Gastroesophageal sphincter (tissue), 4 donors: ENCODE results near the gene FABP7. TPM values are rescaled to one million over a fixed set of nuclear protein-coding genes. Genes with fewer than 3 reads are reported as not detected.
"Not testable (repeated sequence)": the region's sequence is repeated elsewhere in the genome, so short reads cannot be mapped to it uniquely, and the experiment has no call there.

Experiments
- ATAC-seq: fragments of 150-250 bp; one replicate; pipeline ENCODE4 v1.9.1; 2016; ENCODE audit warnings: mild to moderate bottlenecking, moderate library complexity
- H3K27ac ChIP-seq, 4 donors: fragments of 200-600 bp; sonication (generic) in 3 of 4; 1 replicate in 3 of 4; 2 replicates in 1 of 4; pipeline ENCODE4 v1.5.1; 2016 to 2019
- H3K27me3 ChIP-seq: fragments of 200-600 bp; sonication (generic); one replicate; pipeline ENCODE4 v1.5.1; 2019
- H3K36me3 ChIP-seq, 2 donors: fragments of 200-600 bp; sonication (generic); one replicate each; pipeline ENCODE4 v1.5.1; 2019; ENCODE audit warnings: control low read depth in 1 of 2
- H3K4me1 ChIP-seq, 3 donors: fragments of 200-600 bp; sonication (generic); 1 replicate in 2 of 3; 2 replicates in 1 of 3; pipeline ENCODE4 v1.5.1; 2016 to 2019; ENCODE audit warnings: control low read depth in 2 of 3
- H3K4me3 ChIP-seq, 2 donors: fragments of 200-600 bp; sonication (generic); one replicate each; pipeline ENCODE4 v1.5.1; 2019; ENCODE audit warnings: mild to moderate bottlenecking in 1 of 2, moderate library complexity in 1 of 2
- H3K9me3 ChIP-seq, 3 donors: fragments of 200-600 bp; sonication (generic); one replicate each; pipeline ENCODE4 v1.5.1; 2017 to 2019; ENCODE audit warnings: control low read depth in 2 of 3
- EP300 ChIP-seq: sonication (generic); formaldehyde crosslinking; IDR thresholded peaks from one replicate; pipeline ENCODE4 v1.6.1; 2017; ENCODE audit warnings: antibody characterized with exemption, mild to moderate bottlenecking
- POLR2A ChIP-seq, 2 donors: fragments of 450-650 bp; IDR thresholded peaks; one replicate each; pipeline ENCODE4 v1.6.1; 2017; ENCODE audit warnings: antibody characterized with exemption in 2 of 2, mild to moderate bottlenecking in 2 of 2, moderate library complexity in 1 of 2
- POLR2AphosphoS5 ChIP-seq: sonication (generic); formaldehyde crosslinking; IDR thresholded peaks from one replicate; pipeline ENCODE4 v1.6.1; 2017; ENCODE audit warnings: antibody characterized with exemption
- WGBS, 2 donors: methylation state at CpG; one replicate each; pipeline ENCODE4 v1.1.5; 2018; ENCODE audit warnings: low coverage in 1 of 2; 5-methylcytosine and 5-hydroxymethylcytosine counted together
- total RNA-seq, 4 donors: library from RNA; depleted of rRNA; stranded (reverse); fragments of >200 nt; gene quantifications; one replicate each; pipeline ENCODE4 v1.1.0, GENCODE V29; 2016
- TF ChIP-seq, protein P1 (sequence below), 4 experiments: fragments of 200-600 bp in 2 of 4; fragments of 450-650 bp in 2 of 4; sonication (generic) in 1 of 4; IDR thresholded peaks; one replicate each; pipeline ENCODE4 v1.5.1; 2017 to 2019; ENCODE audit warnings: antibody characterized with exemption in 4 of 4, mild to moderate bottlenecking in 2 of 4, moderate library complexity in 2 of 4

The FABP7 gene
- total RNA-seq, 4 donors from 2014 or later: 0.15 TPM; not detected in 3

DNA sequence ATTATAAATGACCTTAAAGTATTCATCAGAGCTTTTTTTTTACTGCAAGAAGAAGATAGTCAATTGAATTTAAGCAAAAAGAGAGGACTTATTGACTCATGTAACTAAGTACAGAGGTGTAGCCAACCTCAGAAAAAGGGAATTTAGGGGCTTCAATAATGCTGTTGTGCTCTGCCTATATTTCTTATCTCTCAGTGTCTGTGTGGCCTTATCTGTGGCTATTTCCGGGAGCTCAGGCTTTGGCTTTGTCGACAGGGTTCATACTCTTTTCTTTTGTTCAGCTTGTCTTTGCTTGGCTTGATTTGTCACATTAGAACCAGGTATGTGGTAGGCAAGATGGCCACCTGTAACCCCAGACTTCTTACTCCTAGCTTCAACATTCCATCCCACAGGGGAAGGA, 38.6 kb upstream of the FABP7 start:
- H3K4me1 ChIP-seq: no peaks in the 10 kb centered on the region
- H3K27me3 ChIP-seq: no peaks in the 10 kb centered on the region
- H3K36me3 ChIP-seq: no peaks in the 10 kb centered on the region
- no peak for TF ChIP-seq EP300
- no peak overlapping the region for H3K4me3 ChIP-seq
- no peak for ATAC-seq
- no peak overlapping the region for H3K27ac ChIP-seq
- no peaks in the 10 kb centered on the region for H3K9me3 ChIP-seq
- WGBS, 2 donors: 67% methylated on average over 2 of the region's 2 CpGs; no CpG with 5 or more reads in 1 of the 2 donors

DNA sequence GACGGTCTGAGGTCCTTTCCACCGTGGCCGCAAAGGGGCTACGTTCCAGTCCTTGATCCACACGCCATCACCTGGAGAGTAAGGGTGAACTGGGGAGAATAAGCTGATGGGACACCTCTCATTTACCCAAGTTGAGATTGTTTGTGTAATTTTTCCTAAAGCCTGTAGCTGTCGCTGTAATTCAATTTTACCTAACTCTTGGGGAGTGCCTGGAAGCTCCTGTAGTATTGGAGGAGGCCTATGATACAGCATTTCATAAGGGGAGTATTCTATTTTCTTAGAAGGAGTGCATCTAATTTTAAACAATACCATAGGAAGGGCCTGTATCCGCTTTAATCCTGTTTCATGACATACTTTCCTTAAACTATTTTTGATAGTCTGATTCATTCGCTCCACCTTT, 35.3 kb upstream of the FABP7 start:
- not testable (repeated sequence) for H3K27ac ChIP-seq, H3K9me3 ChIP-seq, ATAC-seq, H3K27me3 ChIP-seq, H3K36me3 ChIP-seq, H3K4me3 ChIP-seq, H3K4me1 ChIP-seq
- WGBS, 2 donors: 58 to 61% methylated on average over 3 of the region's 8 CpGs
- TF ChIP-seq, protein P1, sequence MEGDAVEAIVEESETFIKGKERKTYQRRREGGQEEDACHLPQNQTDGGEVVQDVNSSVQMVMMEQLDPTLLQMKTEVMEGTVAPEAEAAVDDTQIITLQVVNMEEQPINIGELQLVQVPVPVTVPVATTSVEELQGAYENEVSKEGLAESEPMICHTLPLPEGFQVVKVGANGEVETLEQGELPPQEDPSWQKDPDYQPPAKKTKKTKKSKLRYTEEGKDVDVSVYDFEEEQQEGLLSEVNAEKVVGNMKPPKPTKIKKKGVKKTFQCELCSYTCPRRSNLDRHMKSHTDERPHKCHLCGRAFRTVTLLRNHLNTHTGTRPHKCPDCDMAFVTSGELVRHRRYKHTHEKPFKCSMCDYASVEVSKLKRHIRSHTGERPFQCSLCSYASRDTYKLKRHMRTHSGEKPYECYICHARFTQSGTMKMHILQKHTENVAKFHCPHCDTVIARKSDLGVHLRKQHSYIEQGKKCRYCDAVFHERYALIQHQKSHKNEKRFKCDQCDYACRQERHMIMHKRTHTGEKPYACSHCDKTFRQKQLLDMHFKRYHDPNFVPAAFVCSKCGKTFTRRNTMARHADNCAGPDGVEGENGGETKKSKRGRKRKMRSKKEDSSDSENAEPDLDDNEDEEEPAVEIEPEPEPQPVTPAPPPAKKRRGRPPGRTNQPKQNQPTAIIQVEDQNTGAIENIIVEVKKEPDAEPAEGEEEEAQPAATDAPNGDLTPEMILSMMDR (IDR thresholded peaks at IDR 0.05): peak in 1 of 4 experiments; percentile 44

DNA sequence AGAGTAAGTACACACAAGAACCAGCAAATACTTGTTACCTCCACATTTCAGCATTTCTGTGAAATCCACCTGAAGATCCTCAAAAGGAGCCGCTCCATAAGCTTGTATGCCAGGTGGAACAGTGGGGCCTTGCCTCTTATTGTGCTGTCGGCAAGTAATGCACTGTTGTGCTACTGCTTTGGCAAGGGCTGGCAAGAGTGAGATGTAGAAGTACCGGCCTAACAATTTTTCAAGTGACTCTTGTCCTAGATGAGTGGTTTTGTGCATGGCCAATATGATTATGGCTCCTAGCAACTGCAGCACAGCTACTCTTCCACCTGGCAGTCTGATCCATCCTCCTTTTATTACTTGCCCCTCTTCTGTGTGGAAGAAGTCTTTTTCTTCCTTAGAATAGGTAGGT, 34.7 kb upstream of the FABP7 start:
- 71 to 93% methylated on average over 2 to 3 of the region's 3 CpGs for WGBS, 2 donors
- not testable (repeated sequence) for H3K9me3 ChIP-seq

GRCh38 chr6:122746688-122747087, 32.8 kb upstream of the FABP7 start:
- Histone ChIP-seq H3K36me3 (no peaks in the 10 kb centered on the region), H3K4me3 (no peak overlapping the region), H3K4me1 (no peaks in the 10 kb centered on the region), H3K27me3 (no peaks in the 10 kb centered on the region), H3K27ac (no peak overlapping the region), H3K9me3 (no peaks in the 10 kb centered on the region)
- TF ChIP-seq POLR2AphosphoS5: no peak
- TF ChIP-seq POLR2A (IDR thresholded peaks at IDR 0.05): no peak
- TF ChIP-seq, protein P1 (IDR thresholded peaks at IDR 0.05): no peak
- no peak for TF ChIP-seq EP300
- 90 to 91% methylated on average over 6 to 9 of the region's 9 CpGs for WGBS, 2 donors
- ATAC-seq: no peak

More for the DNA sequence above, 34.7 kb upstream of the FABP7 start:
- H3K4me3 ChIP-seq, ATAC-seq, H3K27me3 ChIP-seq, H3K36me3 ChIP-seq, H3K27ac ChIP-seq, H3K4me1 ChIP-seq: not testable (repeated sequence)

DNA sequence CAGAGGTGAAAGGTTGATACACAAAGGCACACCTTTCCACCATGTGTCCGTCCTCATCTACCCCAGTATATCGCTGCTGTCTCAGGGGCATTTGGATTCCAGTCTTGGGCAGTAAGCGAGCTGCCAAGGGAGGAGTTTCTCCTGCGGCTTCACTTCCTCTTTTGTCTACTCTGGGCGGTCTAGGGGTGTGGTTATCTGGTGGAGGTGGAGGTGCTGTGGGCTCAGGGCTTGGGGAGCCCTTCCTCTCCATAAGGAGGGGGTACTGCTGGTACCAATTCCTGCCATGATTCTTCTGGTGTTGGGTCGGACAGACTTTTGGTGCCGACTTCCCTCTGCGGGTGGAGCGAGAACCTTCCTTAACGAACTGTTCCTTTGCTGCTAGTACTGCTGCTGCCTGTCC, 31.9 kb upstream of the FABP7 start:
- no peaks in the 10 kb centered on the region for H3K9me3 ChIP-seq
- no peak for ATAC-seq
- TF ChIP-seq, protein P1 (IDR thresholded peaks at IDR 0.05): no peak
- TF ChIP-seq POLR2A (IDR thresholded peaks at IDR 0.05) (no peak), POLR2AphosphoS5 (no peak)
- H3K36me3 ChIP-seq: no peaks in the 10 kb centered on the region
- H3K4me1 ChIP-seq: no peaks in the 10 kb centered on the region
- no peaks in the 10 kb centered on the region for H3K27me3 ChIP-seq
- 71 to 100% methylated on average over 4 of the region's 10 CpGs for WGBS, 2 donors
- no peak overlapping the region for H3K27ac ChIP-seq
- H3K4me3 ChIP-seq: no peak overlapping the region

GRCh38 chr6:122748945-122749344, 30.6 kb upstream of the FABP7 start:
- H3K27me3 ChIP-seq, H3K27ac ChIP-seq, H3K4me1 ChIP-seq, H3K36me3 ChIP-seq, H3K4me3 ChIP-seq, H3K9me3 ChIP-seq, ATAC-seq: not testable (repeated sequence)
- WGBS, 2 donors: 0% methylated on average over 1 of the region's 5 CpGs; no CpG with 5 or more reads in 1 of the 2 donors
